Erythroblast (primary cell): ENCODE measurements around the gene NRG2.

Experiments used
- DNase-seq, 2 experiments: peaks; one replicate each; lab custom pipeline; 2025; lab: John Stamatoyannopoulos, UW
- GATA1 ChIP-seq: IDR thresholded peaks from 2 replicates; pipeline ENCODE4 v1.6.1; 2011; ENCODE audit warnings: low read depth, mild to moderate bottlenecking, control low read depth, low read length, moderate library complexity
- POLR2A ChIP-seq: IDR thresholded peaks from 2 replicates; pipeline ENCODE4 v1.6.1; 2011; ENCODE audit warnings: mild to moderate bottlenecking, low read length

NRG2 gene

DNA sequence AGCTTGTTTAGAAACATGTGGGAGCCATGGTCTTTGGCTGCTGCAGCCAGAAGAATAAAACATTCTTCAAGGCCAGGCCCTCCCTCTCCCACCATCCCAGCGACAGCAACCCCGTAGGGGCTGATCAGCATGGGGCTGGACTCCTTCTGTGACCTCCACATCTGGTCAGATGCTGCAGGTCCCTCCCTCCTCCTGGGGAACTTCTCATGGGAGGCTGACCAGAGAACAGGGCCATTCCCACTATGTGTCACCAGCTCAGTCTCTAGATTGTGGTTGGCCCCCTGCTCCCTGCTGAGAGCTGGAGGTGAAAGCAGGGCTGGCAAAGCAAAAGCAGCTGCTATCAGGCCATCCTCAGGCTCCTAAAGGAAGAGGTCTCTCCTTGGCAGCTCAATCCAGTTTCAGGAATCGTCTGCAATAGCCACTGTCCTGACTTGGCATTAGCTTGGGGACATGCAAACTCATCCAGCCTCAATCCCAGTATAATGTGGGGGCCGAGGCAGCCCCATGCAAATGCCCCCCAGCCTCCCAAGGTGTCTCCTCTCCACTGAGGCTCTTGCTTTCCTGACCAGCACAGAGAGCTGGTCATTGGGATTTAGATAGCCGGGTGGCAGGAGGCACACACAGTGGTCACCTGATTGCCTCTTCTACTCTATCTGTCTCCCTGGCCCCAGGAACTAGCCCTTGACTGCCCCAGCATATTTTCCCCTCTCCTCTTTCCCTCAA, 81.5 kb downstream of the NRG2 start:
- TF ChIP-seq GATA1 (no peak), POLR2A (no peak)
- no peak for DNase-seq

- TF ChIP-seq POLR2A = no peak
- no peak for TF ChIP-seq GATA1
- DNase-seq = no peak
Observed at GRCh38 chr5:139960723-139961383, 82.2 kb downstream of the NRG2 start.

GRCh38 chr5:139958432-139959148, 84.5 kb downstream of the NRG2 start:
- no peak for DNase-seq
- TF ChIP-seq GATA1 (no peak), POLR2A (no peak)

- DNase-seq = no peak
- TF ChIP-seq POLR2A = no peak
- TF ChIP-seq GATA1 = no peak
Observed at GRCh38 chr5:139956342-139956741, 86.8 kb downstream of the NRG2 start.

GRCh38 chr5:139955616-139956273, 87.4 kb downstream of the NRG2 start:
- no peak for TF ChIP-seq GATA1
- no peak for DNase-seq

- no peak for TF ChIP-seq POLR2A
- no peak for TF ChIP-seq GATA1
- DNase-seq = no peak
Observed at GRCh38 chr5:139955053-139955605, 88.0 kb downstream of the NRG2 start.

DNA sequence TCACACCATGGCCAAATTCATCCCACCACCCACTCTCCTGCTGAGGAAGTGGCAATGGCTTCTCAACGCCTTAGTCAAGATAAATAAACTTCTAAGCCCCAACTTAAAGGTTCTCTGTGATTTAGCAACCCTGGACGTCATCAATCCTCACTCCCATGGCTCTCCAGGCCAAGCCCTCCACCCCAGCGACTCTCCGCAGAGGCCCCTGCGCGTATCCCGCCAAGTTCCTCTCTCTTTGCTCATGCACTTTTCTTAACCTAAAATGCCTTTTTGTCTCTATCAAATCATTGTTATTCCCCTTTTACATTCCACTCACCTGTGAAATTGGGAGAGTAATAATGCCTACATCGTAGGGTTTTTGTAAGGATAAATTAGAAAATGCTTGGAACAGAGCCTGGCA, 88.6 kb downstream of the NRG2 start:
- TF ChIP-seq GATA1 (no peak), POLR2A (no peak)
- DNase-seq = no peak

GRCh38 chr5:139954022-139954421, 89.1 kb downstream of the NRG2 start:
- TF ChIP-seq GATA1 = no peak
- no peak for TF ChIP-seq POLR2A
- DNase-seq = no peak

DNA sequence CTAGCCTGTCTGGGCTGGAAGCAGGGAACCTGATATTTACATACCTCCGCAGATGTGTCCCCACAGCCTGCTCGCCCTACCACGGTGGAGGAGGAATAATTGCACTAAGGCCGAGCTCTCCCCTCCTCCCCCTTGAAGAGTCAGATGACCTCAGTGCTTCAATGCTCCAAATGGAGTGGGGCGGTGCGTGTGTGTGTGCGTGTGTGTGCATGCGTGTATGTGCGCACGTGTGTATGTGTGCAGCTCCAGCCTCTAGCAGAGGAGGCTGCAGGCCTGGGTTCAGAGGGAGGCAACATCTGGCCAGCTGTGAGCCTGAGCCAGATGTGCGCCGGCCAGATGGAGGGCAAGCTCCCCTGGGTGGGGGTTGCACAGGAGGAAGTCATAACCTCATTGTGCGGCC, 90.5 kb downstream of the NRG2 start:
- no peak for DNase-seq
- no peak for TF ChIP-seq POLR2A
- TF ChIP-seq GATA1 = no peak

GRCh38 chr5:139951983-139952382, 91.1 kb downstream of the NRG2 start:
- DNase-seq = no peak
- TF ChIP-seq POLR2A (no peak), GATA1 (no peak)

DNA sequence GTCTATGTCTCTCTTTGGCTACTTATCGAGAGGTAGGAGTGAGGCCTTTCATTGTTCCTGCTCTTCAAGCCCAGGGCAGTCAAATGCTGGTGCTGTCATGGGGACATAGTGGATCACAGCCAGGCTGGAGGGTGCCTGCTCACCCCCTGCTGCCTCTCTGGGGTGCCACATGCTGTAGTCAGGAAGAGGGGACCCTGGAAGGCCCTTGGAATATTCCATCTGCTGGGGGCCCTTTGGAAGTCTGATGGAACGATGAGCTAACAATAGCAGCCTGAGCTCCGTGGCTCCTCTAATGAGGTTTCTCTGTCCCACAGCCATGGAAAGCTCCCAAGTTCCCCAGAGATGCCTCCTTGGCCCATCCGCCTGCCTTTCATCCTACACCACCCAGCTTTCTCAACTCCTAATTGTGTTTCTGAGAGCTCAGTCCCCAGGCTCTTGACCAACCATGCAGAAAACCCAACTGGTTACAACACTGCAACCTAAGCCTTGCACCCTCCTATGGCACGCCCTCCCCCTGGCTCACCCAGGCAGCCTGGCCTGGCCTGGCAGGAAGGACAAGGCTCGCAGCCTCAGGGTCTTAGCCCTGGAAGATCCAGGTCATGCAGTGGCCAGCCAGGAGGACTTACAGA, 91.7 kb downstream of the NRG2 start:
- DNase-seq = no peak
- no peak for TF ChIP-seq GATA1
- no peak for TF ChIP-seq POLR2A

DNA sequence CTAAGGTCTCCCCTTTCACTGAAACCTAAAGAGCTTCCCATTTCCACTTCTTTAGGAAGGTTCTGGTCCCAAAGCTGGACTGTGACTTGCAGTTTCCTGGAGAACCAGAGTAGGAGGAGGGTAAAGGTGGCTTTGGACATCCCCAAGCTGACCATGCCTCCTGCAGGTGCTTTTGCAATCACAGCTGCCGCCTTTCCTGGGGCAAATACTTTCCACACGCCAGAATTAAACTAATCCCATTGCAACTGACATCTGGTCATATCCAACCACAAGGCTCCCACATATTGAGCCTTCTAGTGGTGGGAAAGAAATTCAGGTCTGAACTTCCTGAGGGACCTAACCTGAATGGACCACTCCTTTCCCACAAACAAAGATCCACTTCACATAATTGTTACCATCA, 92.7 kb downstream of the NRG2 start:
- DNase-seq = no peak

DNA sequence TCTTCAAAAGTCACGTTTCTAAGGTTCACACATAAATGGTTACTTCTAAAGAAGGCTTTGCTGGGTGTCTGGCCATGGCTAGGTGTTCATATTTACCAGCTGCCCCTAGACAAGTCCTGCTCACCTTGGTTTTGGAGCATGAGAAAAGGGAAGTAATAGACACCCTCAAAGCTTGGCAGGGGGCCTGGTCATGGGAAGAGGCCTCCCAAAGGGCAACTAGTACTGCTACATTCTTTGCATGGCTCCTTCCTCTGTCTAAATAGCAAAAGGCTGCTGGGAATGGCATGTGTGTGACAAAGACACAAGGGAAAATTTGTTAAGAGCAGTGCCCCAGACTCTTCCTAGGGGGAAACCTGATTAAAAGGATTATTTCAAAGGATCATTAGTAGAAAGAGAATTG, 93.4 kb downstream of the NRG2 start:
- no peak for DNase-seq
- TF ChIP-seq GATA1 (no peak), POLR2A (no peak)

More for the DNA sequence above, 92.7 kb downstream of the NRG2 start:
- no peak for TF ChIP-seq POLR2A
- no peak for TF ChIP-seq GATA1

DNA sequence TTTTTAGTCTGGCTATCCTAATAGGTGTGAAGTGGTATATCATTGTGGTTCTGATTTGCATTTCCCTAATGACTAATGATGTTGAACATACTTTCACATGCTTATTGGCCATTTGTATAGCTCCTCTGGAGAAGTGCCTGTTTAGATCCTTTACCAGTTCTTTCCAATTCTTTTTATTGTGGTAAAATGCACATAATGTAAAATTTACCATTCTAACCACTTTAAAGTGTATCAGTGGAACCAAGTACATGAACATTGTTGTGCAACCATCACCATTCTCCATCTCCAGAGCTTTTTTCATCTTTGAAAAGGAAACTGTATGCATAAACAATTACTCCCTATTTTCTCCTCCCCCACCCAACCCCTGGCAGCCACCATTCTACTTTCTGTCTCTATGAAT, 95.4 kb downstream of the NRG2 start:
- no peak for TF ChIP-seq GATA1
- no peak for TF ChIP-seq POLR2A
- no peak for DNase-seq
